HEK293 (cell line): ENCODE results near the gene ZNF101.

Experiments
- GLI4 ChIP-seq: fragments of 450-650 bp; formaldehyde crosslinking; IDR thresholded peaks from 2 replicates; pipeline ENCODE4 v1.5.1; 2016; ENCODE audit warnings: missing biosample characterization, missing genetic modification characterization
- SCRT2 ChIP-seq: fragments of 450-650 bp; formaldehyde crosslinking; IDR thresholded peaks from 2 replicates; pipeline ENCODE4 v1.5.1; 2016; ENCODE audit warnings: missing biosample characterization, missing genetic modification characterization
- ZNF133 ChIP-seq: fragments of 450-650 bp; formaldehyde crosslinking; IDR thresholded peaks from 2 replicates; pipeline ENCODE4 v1.5.1; 2016; ENCODE audit warnings: missing biosample characterization, missing genetic modification characterization
- ZNF211 ChIP-seq: fragments of 450-650 bp; formaldehyde crosslinking; IDR thresholded peaks from 2 replicates; pipeline ENCODE4 v1.5.1; 2016; ENCODE audit warnings: low read depth, missing biosample characterization, missing genetic modification characterization
- ZNF214 ChIP-seq: fragments of 450-650 bp; formaldehyde crosslinking; IDR thresholded peaks from 2 replicates; pipeline ENCODE4 v1.5.1; 2017; ENCODE audit warnings: missing biosample characterization, mild to moderate bottlenecking, missing genetic modification characterization, borderline replicate concordance
- ZNF335 ChIP-seq: fragments of 450-650 bp; formaldehyde crosslinking; conservative IDR thresholded peaks from 2 replicates; pipeline ENCODE4 v1.5.1; 2016; ENCODE audit warnings: missing biosample characterization, missing genetic modification characterization
- ZNF626 ChIP-seq: fragments of 450-650 bp; sonication (Bioruptor Pico); formaldehyde crosslinking; IDR thresholded peaks from 2 replicates; pipeline ENCODE4 v1.5.1; 2018; ENCODE audit warnings: missing biosample characterization, missing genetic modification characterization, inconsistent platforms
- ZNF837 ChIP-seq: fragments of 450-650 bp; formaldehyde crosslinking; IDR thresholded peaks from 2 replicates; pipeline ENCODE4 v1.5.1; 2016; ENCODE audit warnings: missing biosample characterization, missing genetic modification characterization
- TF ChIP-seq, protein P1 (sequence below): fragments of 450-650 bp; formaldehyde crosslinking; IDR thresholded peaks from 2 replicates; pipeline ENCODE4 v1.5.1; 2016; ENCODE audit warnings: missing biosample characterization, missing genetic modification characterization
- TF ChIP-seq, protein P2 (sequence below): sonication (generic); formaldehyde crosslinking; IDR thresholded peaks from 2 replicates; pipeline ENCODE4 v1.8.1; 2022; ENCODE audit warnings: mild to moderate bottlenecking, moderate library complexity, missing genetic modification reagents
- TF ChIP-seq, protein P3 (sequence below): fragments of 450-650 bp; formaldehyde crosslinking; IDR thresholded peaks from 2 replicates; pipeline ENCODE4 v1.5.1; 2016; ENCODE audit warnings: missing biosample characterization, missing genetic modification characterization
- TF ChIP-seq, protein P4 (sequence below): fragments of 450-650 bp; formaldehyde crosslinking; IDR thresholded peaks from 2 replicates; pipeline ENCODE4 v1.5.1; 2016; ENCODE audit warnings: missing biosample characterization, missing genetic modification characterization
- TF ChIP-seq, protein P5 (sequence below): fragments of 450-650 bp; formaldehyde crosslinking; IDR thresholded peaks from 2 replicates; pipeline ENCODE4 v1.5.1; 2017; ENCODE audit warnings: missing biosample characterization, missing genetic modification characterization
- TF ChIP-seq, protein P6 (sequence below): fragments of 450-650 bp; formaldehyde crosslinking; IDR thresholded peaks from 2 replicates; pipeline ENCODE4 v1.5.1; 2016; ENCODE audit warnings: missing biosample characterization, missing genetic modification characterization, low read depth

DNA sequence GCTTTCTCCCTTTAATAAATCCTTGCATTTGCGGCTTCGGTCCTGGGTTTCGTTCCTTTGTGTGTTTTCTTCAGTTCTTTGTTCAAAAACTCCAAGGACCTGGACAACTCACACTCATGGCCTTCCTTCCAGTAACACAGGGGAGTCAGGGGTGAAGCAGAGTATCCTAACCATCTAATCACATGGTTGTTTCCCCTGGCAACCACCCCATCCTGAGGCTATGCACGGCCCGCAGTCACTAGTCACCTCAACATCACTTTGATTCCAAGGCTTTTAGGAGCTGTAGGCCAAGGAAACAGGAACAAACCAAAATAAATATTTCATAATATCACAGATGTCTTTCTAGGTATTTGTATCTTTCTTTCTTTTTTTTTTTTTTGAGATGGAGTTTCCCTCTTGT lies 28.9 kb downstream of the ZNF101 start:
- TF ChIP-seq, protein P1, sequence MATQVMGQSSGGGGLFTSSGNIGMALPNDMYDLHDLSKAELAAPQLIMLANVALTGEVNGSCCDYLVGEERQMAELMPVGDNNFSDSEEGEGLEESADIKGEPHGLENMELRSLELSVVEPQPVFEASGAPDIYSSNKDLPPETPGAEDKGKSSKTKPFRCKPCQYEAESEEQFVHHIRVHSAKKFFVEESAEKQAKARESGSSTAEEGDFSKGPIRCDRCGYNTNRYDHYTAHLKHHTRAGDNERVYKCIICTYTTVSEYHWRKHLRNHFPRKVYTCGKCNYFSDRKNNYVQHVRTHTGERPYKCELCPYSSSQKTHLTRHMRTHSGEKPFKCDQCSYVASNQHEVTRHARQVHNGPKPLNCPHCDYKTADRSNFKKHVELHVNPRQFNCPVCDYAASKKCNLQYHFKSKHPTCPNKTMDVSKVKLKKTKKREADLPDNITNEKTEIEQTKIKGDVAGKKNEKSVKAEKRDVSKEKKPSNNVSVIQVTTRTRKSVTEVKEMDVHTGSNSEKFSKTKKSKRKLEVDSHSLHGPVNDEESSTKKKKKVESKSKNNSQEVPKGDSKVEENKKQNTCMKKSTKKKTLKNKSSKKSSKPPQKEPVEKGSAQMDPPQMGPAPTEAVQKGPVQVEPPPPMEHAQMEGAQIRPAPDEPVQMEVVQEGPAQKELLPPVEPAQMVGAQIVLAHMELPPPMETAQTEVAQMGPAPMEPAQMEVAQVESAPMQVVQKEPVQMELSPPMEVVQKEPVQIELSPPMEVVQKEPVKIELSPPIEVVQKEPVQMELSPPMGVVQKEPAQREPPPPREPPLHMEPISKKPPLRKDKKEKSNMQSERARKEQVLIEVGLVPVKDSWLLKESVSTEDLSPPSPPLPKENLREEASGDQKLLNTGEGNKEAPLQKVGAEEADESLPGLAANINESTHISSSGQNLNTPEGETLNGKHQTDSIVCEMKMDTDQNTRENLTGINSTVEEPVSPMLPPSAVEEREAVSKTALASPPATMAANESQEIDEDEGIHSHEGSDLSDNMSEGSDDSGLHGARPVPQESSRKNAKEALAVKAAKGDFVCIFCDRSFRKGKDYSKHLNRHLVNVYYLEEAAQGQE (tag by site-specific recombination), result no peak
- no peak for TF ChIP-seq ZNF211
- TF ChIP-seq ZNF626, result no peak
- TF ChIP-seq ZNF214 (tag by site-specific recombination), result no peak
- TF ChIP-seq, protein P2, sequence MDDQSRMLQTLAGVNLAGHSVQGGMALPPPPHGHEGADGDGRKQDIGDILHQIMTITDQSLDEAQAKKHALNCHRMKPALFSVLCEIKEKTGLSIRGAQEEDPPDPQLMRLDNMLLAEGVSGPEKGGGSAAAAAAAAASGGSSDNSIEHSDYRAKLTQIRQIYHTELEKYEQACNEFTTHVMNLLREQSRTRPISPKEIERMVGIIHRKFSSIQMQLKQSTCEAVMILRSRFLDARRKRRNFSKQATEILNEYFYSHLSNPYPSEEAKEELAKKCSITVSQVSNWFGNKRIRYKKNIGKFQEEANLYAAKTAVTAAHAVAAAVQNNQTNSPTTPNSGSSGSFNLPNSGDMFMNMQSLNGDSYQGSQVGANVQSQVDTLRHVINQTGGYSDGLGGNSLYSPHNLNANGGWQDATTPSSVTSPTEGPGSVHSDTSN (CRISPR knock-in tag), result no peak
- TF ChIP-seq, protein P3, sequence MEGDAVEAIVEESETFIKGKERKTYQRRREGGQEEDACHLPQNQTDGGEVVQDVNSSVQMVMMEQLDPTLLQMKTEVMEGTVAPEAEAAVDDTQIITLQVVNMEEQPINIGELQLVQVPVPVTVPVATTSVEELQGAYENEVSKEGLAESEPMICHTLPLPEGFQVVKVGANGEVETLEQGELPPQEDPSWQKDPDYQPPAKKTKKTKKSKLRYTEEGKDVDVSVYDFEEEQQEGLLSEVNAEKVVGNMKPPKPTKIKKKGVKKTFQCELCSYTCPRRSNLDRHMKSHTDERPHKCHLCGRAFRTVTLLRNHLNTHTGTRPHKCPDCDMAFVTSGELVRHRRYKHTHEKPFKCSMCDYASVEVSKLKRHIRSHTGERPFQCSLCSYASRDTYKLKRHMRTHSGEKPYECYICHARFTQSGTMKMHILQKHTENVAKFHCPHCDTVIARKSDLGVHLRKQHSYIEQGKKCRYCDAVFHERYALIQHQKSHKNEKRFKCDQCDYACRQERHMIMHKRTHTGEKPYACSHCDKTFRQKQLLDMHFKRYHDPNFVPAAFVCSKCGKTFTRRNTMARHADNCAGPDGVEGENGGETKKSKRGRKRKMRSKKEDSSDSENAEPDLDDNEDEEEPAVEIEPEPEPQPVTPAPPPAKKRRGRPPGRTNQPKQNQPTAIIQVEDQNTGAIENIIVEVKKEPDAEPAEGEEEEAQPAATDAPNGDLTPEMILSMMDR, result no peak
- TF ChIP-seq, protein P4, sequence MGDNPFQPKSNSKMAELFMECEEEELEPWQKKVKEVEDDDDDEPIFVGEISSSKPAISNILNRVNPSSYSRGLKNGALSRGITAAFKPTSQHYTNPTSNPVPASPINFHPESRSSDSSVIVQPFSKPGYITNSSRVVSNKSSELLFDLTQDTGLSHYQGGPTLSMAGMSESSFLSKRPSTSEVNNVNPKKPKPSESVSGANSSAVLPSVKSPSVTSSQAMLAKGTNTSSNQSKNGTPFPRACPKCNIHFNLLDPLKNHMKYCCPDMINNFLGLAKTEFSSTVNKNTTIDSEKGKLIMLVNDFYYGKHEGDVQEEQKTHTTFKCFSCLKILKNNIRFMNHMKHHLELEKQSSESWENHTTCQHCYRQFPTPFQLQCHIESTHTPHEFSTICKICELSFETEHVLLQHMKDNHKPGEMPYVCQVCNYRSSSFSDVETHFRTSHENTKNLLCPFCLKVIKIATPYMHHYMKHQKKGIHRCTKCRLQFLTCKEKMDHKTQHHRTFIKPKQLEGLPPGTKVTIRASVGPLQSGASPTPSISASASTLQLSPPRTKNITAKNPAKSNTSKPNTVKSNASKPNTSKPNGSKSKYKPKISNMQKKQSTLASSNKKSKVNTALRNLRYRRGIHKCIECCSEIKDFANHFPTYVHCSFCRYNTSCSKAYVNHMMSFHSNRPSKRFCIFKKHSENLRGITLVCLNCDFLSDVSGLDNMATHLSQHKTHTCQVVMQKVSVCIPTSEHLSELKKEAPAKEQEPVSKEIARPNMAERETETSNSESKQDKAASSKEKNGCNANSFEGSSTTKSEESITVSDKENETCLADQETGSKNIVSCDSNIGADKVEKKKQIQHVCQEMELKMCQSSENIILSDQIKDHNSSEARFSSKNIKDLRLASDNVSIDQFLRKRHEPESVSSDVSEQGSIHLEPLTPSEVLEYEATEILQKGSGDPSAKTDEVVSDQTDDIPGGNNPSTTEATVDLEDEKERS, result no peak
- TF ChIP-seq ZNF335 (tag by site-specific recombination), result no peak
- TF ChIP-seq, protein P5, sequence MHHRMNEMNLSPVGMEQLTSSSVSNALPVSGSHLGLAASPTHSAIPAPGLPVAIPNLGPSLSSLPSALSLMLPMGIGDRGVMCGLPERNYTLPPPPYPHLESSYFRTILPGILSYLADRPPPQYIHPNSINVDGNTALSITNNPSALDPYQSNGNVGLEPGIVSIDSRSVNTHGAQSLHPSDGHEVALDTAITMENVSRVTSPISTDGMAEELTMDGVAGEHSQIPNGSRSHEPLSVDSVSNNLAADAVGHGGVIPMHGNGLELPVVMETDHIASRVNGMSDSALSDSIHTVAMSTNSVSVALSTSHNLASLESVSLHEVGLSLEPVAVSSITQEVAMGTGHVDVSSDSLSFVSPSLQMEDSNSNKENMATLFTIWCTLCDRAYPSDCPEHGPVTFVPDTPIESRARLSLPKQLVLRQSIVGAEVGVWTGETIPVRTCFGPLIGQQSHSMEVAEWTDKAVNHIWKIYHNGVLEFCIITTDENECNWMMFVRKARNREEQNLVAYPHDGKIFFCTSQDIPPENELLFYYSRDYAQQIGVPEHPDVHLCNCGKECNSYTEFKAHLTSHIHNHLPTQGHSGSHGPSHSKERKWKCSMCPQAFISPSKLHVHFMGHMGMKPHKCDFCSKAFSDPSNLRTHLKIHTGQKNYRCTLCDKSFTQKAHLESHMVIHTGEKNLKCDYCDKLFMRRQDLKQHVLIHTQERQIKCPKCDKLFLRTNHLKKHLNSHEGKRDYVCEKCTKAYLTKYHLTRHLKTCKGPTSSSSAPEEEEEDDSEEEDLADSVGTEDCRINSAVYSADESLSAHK (tag by site-specific recombination), result no peak
- no peak for TF ChIP-seq GLI4 (tag by site-specific recombination)
- TF ChIP-seq SCRT2, result no peak
- TF ChIP-seq ZNF133, result no peak
- no peak for TF ChIP-seq ZNF837
- TF ChIP-seq, protein P6, sequence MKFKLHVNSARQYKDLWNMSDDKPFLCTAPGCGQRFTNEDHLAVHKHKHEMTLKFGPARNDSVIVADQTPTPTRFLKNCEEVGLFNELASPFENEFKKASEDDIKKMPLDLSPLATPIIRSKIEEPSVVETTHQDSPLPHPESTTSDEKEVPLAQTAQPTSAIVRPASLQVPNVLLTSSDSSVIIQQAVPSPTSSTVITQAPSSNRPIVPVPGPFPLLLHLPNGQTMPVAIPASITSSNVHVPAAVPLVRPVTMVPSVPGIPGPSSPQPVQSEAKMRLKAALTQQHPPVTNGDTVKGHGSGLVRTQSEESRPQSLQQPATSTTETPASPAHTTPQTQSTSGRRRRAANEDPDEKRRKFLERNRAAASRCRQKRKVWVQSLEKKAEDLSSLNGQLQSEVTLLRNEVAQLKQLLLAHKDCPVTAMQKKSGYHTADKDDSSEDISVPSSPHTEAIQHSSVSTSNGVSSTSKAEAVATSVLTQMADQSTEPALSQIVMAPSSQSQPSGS (tag by site-specific recombination), result no peak
